ENCODE data around the gene SND1. TPM values are rescaled to one million over a fixed set of nuclear protein-coding genes. Genes with fewer than 3 reads are reported as not detected.
"Not testable (repeated sequence)": the region's sequence is repeated elsewhere in the genome, so short reads cannot be mapped to it uniquely, and the experiment has no call there.

SND1 gene
- total RNA-seq, 3 donors from 2014 or later = 83.5 to 131 (median 120) TPM

GRCh38 chr7:127900141-127900540 lies 248.1 kb downstream of the SND1 start:
- TF ChIP-seq POLR2A (IDR thresholded peaks at IDR 0.05) (no peak), POLR2AphosphoS5 (IDR thresholded peaks at IDR 0.05) (no peak)
- TF ChIP-seq, protein P1, sequence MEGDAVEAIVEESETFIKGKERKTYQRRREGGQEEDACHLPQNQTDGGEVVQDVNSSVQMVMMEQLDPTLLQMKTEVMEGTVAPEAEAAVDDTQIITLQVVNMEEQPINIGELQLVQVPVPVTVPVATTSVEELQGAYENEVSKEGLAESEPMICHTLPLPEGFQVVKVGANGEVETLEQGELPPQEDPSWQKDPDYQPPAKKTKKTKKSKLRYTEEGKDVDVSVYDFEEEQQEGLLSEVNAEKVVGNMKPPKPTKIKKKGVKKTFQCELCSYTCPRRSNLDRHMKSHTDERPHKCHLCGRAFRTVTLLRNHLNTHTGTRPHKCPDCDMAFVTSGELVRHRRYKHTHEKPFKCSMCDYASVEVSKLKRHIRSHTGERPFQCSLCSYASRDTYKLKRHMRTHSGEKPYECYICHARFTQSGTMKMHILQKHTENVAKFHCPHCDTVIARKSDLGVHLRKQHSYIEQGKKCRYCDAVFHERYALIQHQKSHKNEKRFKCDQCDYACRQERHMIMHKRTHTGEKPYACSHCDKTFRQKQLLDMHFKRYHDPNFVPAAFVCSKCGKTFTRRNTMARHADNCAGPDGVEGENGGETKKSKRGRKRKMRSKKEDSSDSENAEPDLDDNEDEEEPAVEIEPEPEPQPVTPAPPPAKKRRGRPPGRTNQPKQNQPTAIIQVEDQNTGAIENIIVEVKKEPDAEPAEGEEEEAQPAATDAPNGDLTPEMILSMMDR (IDR thresholded peaks at IDR 0.05) = no peak
- no peaks in the 10 kb centered on the region for H3K36me3 ChIP-seq
- intact Hi-C loops (cut with DNase I; ENCODE audit: low total_unique reads) = no loop called here
- no peaks in the 10 kb centered on the region for H3K27me3 ChIP-seq
- no peak overlapping the region for H3K4me3 ChIP-seq
- no peaks in the 10 kb centered on the region for H3K4me1 ChIP-seq
- no peaks in the 10 kb centered on the region for H3K9me3 ChIP-seq
- H3K27ac ChIP-seq = no peak overlapping the region
- no peak for DNase-seq (ENCODE audit: low spot score in 2 of 2)

- no peaks in the 10 kb centered on the region for H3K9me3 ChIP-seq
- no peaks in the 10 kb centered on the region for H3K27me3 ChIP-seq
- no peak overlapping the region for H3K27ac ChIP-seq
- no peaks in the 10 kb centered on the region for H3K36me3 ChIP-seq
- H3K4me1 ChIP-seq = no peaks in the 10 kb centered on the region
- TF ChIP-seq POLR2A (IDR thresholded peaks at IDR 0.05) (no peak), POLR2AphosphoS5 (IDR thresholded peaks at IDR 0.05) (no peak)
- TF ChIP-seq, protein P1 (IDR thresholded peaks at IDR 0.05) = no peak
- DNase-seq (ENCODE audit: low spot score in 2 of 2) = no peak
- intact Hi-C loops (cut with DNase I; ENCODE audit: low total_unique reads) = no loop called here
- H3K4me3 ChIP-seq = no peak overlapping the region
Observed at GRCh38 chr7:127900732-127901685, 249.0 kb downstream of the SND1 start.

DNA sequence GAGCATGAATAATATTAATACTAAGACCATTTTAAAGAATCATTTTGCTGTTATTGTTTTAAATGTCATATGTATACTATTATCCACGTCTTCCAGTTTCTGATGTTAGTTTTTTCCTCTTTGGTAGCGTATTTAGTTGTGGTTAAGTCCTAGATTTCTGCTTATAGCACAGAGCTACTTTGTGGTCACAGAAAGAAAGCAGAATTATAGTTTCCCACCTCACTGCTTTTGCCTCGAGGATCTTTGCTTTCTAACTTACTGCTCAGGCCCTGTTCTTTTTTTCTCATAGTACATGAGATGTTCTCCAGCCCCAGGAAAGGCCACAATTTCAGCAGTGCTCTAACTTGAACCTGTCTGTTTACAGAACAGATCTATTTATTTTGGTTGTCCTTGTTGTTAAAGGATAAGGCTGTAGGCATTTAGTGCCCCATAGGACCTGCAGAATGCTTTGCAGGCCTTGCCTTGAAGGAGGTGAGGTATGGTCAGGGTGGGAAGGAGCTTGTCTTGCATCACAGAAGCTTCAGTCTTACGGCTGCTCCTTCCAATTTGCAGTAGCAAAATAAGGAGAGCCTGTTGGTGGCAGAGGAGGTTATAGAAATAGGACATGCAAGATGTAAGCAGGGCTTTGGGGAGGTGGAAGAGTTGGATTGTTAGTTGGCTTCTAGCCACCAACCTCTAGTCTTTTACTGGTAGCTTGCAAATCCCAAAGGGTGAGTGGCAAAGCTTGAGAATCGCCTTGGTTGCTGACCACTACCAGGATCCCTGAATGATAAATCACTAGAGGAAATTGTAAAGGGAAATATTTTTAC lies 250.1 kb downstream of the SND1 start:
- DNase-seq (ENCODE audit: low spot score in 2 of 2) = no peak
- H3K4me3 ChIP-seq = no peak overlapping the region
- no peaks in the 10 kb centered on the region for H3K36me3 ChIP-seq
- no peak for TF ChIP-seq POLR2AphosphoS5 (IDR thresholded peaks at IDR 0.05)
- TF ChIP-seq POLR2A (IDR thresholded peaks at IDR 0.05) = no peak
- TF ChIP-seq, protein P1 (IDR thresholded peaks at IDR 0.05) = no peak
- no peaks in the 10 kb centered on the region for H3K9me3 ChIP-seq
- intact Hi-C loops (cut with DNase I; ENCODE audit: low total_unique reads) = no loop called here
- H3K4me1 ChIP-seq = no peaks in the 10 kb centered on the region
- H3K27me3 ChIP-seq = no peaks in the 10 kb centered on the region
- no peak overlapping the region for H3K27ac ChIP-seq

DNA sequence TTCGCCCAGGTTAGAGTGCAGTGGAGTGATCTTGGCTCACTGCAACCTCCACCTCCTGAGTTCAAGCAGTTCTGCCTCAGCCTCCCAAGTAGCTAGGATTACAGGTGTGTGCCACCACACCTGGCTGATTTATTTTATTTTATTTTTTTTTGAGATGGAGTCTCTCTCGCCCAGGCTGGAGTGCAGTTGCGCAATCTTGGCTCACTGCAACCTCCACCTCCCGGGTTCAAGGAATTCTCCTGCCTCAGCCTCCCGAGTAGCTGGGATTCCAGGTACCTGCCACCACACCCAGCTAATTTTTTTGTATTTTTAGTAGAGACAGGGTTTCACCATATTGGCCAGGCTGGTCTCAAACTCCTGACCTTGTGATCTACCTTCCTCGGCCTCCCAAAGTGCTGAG lies 250.8 kb downstream of the SND1 start:
- DNase-seq (ENCODE audit: low spot score in 2 of 2); H3K27me3 ChIP-seq; H3K4me1 ChIP-seq; H3K27ac ChIP-seq; H3K9me3 ChIP-seq; H3K36me3 ChIP-seq; H3K4me3 ChIP-seq; intact Hi-C loops (cut with DNase I; ENCODE audit: low total_unique reads): not testable (repeated sequence)

GRCh38 chr7:127903892-127904669 lies 252.1 kb downstream of the SND1 start:
- no peak overlapping the region for H3K27ac ChIP-seq
- no peak overlapping the region for H3K4me3 ChIP-seq
- H3K4me1 ChIP-seq = no peaks in the 10 kb centered on the region
- no peaks in the 10 kb centered on the region for H3K36me3 ChIP-seq
- no peaks in the 10 kb centered on the region for H3K27me3 ChIP-seq
- intact Hi-C loops (cut with DNase I; ENCODE audit: low total_unique reads) = no loop called here
- no peaks in the 10 kb centered on the region for H3K9me3 ChIP-seq
- no peak for DNase-seq (ENCODE audit: low spot score in 2 of 2)
- TF ChIP-seq, protein P1 (IDR thresholded peaks at IDR 0.05) = no peak
- TF ChIP-seq POLR2A (IDR thresholded peaks at IDR 0.05) = no peak
- no peak for TF ChIP-seq POLR2AphosphoS5 (IDR thresholded peaks at IDR 0.05)

Data from breast epithelium (tissue), 4 donors.